HepG2 (cell line): Measurements from ENCODE around the gene DPAGT1. TPM values are rescaled to one million over a fixed set of nuclear protein-coding genes. Genes with fewer than 3 reads are reported as not detected.

Experiments
- CEBPZ ChIP-seq: IDR thresholded peaks from 2 replicates; pipeline ENCODE4 v1.6.1; 2012; ENCODE audit warnings: low read length, improper control_type of control experiment
- E2F5 ChIP-seq: sonication (generic); formaldehyde crosslinking; conservative IDR thresholded peaks from 2 replicates; pipeline ENCODE4 v1.4.0; 2020; ENCODE audit warnings: missing genetic modification reagents
- FOXM1 ChIP-seq: sonication (generic); formaldehyde crosslinking; IDR thresholded peaks from 2 replicates; pipeline ENCODE4 v1.5.0; 2020; ENCODE audit warnings: missing genetic modification reagents
- GPN1 ChIP-seq: sonication (generic); formaldehyde crosslinking; IDR thresholded peaks from 2 replicates; pipeline ENCODE4 v1.5.1; 2020; ENCODE audit warnings: missing genetic modification reagents, borderline replicate concordance
- HMG20A ChIP-seq: IDR thresholded peaks from 2 replicates; pipeline ENCODE4 v1.6.1; 2016; ENCODE audit warnings: borderline replicate concordance
- IRX3 ChIP-seq: sonication (generic); formaldehyde crosslinking; IDR thresholded peaks from 2 replicates; pipeline ENCODE4 v1.8.1; 2023; ENCODE audit warnings: mild to moderate bottlenecking, low read depth, missing genetic modification reagents, borderline replicate concordance
- NCOA2 ChIP-seq: sonication (generic); formaldehyde crosslinking; IDR thresholded peaks from 2 replicates; pipeline ENCODE4 v1.8.0; 2022; ENCODE audit warnings: inconsistent platforms
- NR0B2 ChIP-seq: sonication (generic); formaldehyde crosslinking; IDR thresholded peaks from 2 replicates; pipeline ENCODE4 v1.4.0; 2020; ENCODE audit warnings: mild to moderate bottlenecking, missing genetic modification reagents
- TCF12 ChIP-seq, 2 experiments: fragments of 450-650 bp in 1 of 2; sonication (generic) in 1 of 2; formaldehyde crosslinking in 1 of 2; IDR thresholded peaks; 2 replicates each; pipeline versions ENCODE4 v1.6.1 to v1.8.0; 2017 to 2022; ENCODE audit warnings: antibody characterized with exemption in 1 of 2, mild to moderate bottlenecking in 1 of 2, missing genetic modification reagents in 1 of 2, moderate library complexity in 1 of 2
- ZFP36L2 ChIP-seq: sonication (generic); formaldehyde crosslinking; IDR thresholded peaks from 2 replicates; pipeline ENCODE4 v1.4.0; 2020; ENCODE audit warnings: missing genetic modification reagents
- ZNF18 ChIP-seq: sonication (generic); formaldehyde crosslinking; IDR thresholded peaks from 2 replicates; pipeline ENCODE4 v1.8.0; 2022; ENCODE audit warnings: mild to moderate bottlenecking, missing genetic modification reagents; ENCODE audit not compliant: insufficient replicate concordance
- ZNF512B ChIP-seq: sonication (generic); formaldehyde crosslinking; IDR thresholded peaks from 2 replicates; pipeline ENCODE4 v1.5.1; 2020; ENCODE audit warnings: missing genetic modification reagents, mild to moderate bottlenecking, borderline replicate concordance
- ZNF580 ChIP-seq: IDR thresholded peaks from 2 replicates; pipeline ENCODE4 v1.6.1; 2016; ENCODE audit warnings: low read depth, borderline replicate concordance
- ZNF746 ChIP-seq: sonication (generic); formaldehyde crosslinking; IDR thresholded peaks from 2 replicates; pipeline ENCODE4 v1.8.0; 2022; ENCODE audit warnings: mild to moderate bottlenecking, missing genetic modification reagents
- polyA plus RNA-seq, 8 experiments: library from polyadenylated mRNA; depleted of rRNA in 3 of 8; stranded (reverse) in 7 of 8; unstranded in 1 of 8; fragments of >200 nt; fragmentation: Illumina TruSeq in 4 of 8; extraction: Trizol in 4 of 8; gene quantifications; 2 replicates each; pipeline versions ENCODE4 v1.2.1 to v1.2.3, GENCODE V29; 2011 to 2016; ENCODE audit warnings: low read depth in 4 of 8, missing spikeins in 1 of 8, mixed read lengths in 1 of 8; ENCODE audit not compliant: insufficient read depth in 1 of 8
- total RNA-seq, 5 experiments: library from RNA; depleted of rRNA; stranded (reverse); fragments of >200 nt; fragmentation: Illumina TruSeq; extraction: Trizol; gene quantifications; 2 replicates each; pipeline ENCODE4 v1.2.3, GENCODE V29; 2016; ENCODE audit warnings: low read depth in 1 of 5

Gene DPAGT1
- total and polyA plus RNA-seq, 2 of the 13 experiments (the other 11 are each of a cell fraction or from before 2014, with no cell fraction given) = 37.6 to 70.7 TPM

DNA sequence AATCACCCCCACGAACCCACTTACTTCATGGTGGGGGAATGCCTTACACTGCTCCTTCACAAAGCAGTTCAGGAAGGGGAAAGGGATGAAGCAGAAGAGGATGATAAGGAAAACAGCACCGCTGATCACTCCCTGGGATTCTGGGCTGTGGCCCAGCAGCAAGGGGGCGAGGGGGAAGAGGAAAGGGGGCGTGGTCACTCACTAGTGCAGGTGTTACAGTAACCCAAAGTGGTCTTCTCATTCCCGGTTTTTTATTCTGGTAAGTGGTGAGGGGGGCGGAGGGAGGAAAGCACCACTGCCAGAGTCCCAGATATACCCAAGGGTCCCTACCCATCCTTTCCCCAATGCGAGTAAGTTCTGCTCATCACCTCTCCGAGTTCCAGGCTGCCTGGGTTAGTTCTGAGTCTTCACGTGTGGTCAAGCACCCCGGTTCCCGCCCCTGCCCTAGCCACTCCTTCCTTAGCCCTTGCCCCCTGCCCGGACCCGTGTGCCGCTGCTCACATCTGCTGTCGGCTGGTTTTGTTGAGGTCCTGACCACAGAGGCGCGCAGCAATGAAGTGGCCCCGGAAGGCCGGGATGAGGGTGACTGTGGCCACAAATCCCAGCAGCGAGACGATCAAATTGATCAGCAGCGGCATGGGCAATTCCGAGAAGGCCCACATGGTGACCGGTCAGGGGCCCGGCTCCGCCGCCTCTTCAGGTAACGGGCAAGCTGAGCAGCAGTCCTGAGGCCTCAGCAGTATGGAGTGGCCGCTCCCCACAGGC is 477 bp downstream of the DPAGT1 start (continued):
- TF ChIP-seq ZNF18 = no peak
- no peak for TF ChIP-seq FOXM1 (CRISPR knock-in tag)
- no peak for TF ChIP-seq E2F5 (CRISPR knock-in tag)
- TF ChIP-seq HMG20A (CRISPR knock-in tag) = no peak
- TF ChIP-seq TCF12 (IDR thresholded peaks at IDR 0.05) = no peak
- TF ChIP-seq TCF12 (CRISPR knock-in tag; IDR thresholded peaks at IDR 0.05) = no peak
- TF ChIP-seq ZNF580 (CRISPR knock-in tag) = no peak
- no peak for TF ChIP-seq CEBPZ
- TF ChIP-seq GPN1 (CRISPR knock-in tag) = no peak
- TF ChIP-seq ZNF512B (CRISPR knock-in tag) = no peak
- no peak for TF ChIP-seq NCOA2
- 0 out of 2 replicates have a peak, but pooled peaks have one; percentile 2 for TF ChIP-seq NR0B2
- TF ChIP-seq IRX3 (CRISPR knock-in tag) = no peak
- TF ChIP-seq ZNF746 (CRISPR knock-in tag) = 0 out of 2 replicates have a peak, but pooled peaks have one; percentile 29
- TF ChIP-seq ZFP36L2 (CRISPR knock-in tag) = no peak
